ENCODE measurements around the gene TLN1.

TLN1 gene

DNA sequence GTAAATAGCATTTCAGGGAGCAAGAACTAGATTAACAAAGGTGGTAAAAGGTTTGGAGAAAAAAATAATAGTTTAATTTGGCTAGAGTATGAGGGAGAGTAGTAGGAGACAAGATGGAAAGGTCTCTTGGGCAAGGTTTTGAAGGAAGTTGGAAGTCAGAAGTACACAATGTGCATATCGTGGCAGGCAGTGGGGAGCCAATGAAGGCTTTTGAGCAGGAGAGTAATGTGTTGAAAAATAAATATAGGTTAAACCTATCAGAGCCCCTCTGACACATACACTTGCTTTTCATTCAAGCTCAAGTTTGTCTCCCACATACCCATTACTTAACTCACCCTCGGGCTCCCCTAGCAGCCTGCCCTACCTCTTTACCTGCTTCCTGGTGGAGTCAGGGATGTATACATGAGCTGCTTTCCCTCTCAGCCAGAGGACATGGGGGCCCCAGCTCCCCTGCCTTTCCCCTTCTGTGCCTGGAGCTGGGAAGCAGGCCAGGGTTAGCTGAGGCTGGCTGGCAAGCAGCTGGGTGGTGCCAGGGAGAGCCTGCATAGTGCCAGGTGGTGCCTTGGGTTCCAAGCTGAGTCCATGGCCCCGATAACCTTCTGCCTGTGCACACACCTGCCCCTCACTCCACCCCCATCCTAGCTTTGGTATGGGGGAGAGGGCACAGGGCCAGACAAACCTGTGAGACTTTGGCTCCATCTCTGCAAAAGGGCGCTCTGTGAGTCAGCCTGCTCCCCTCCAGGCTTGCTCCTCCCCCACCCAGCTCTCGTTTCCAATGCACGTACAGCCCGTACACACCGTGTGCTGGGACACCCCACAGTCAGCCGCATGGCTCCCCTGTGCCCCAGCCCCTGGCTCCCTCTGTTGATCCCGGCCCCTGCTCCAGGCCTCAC is 58.6 kb downstream of the TLN1 start, which contains the start of gene CA9:
TSS of gene CA9 (plus strand) at position 797 of the 893 bp plus-strand sequence. CDS start at position 829, 32 bp downstream.
- no peak within 1 kb of the TSS for H2AFZ ChIP-seq (ENCODE audit: low read length)
- H3K9me2 ChIP-seq (replicated peaks; ENCODE audit: insufficient read depth, low read length) = no peaks in the 10 kb centered on the region
- H3K27ac ChIP-seq (ENCODE audit: low read length) = no peak within 1 kb of the TSS
- no peaks in the 10 kb centered on the region for H3K79me2 ChIP-seq (ENCODE audit: low read length)
- no peak within 1 kb of the TSS for H3K4me3 ChIP-seq (ENCODE audit: low read length)
- no peak within 1 kb of the TSS for H3K4me2 ChIP-seq (ENCODE audit: low read depth, low read length)
- DNase-seq = no peak
- H3K4me1 ChIP-seq (ENCODE audit: low read length) = no peaks in the 10 kb centered on the region
- TF ChIP-seq CTCF (IDR thresholded peaks at IDR 0.05; ENCODE audit: low read length) (no peak), EZH2 (optimal IDR thresholded peaks at IDR 0.05; ENCODE audit: low read depth, low read length) (no peak), EZH2phosphoT487 (IDR thresholded peaks at IDR 0.05; ENCODE audit: low read length) (no peak)
- no peaks in the 10 kb centered on the region for H3K9me3 ChIP-seq (replicated peaks; ENCODE audit: insufficient read depth, low read length)
- H3K9ac ChIP-seq (ENCODE audit: low read length) = no peak within 1 kb of the TSS
- no peaks in the 10 kb centered on the region for H4K20me1 ChIP-seq (ENCODE audit: insufficient read depth, low read length)
- no peaks in the 10 kb centered on the region for H3K36me3 ChIP-seq (replicated peaks; ENCODE audit: insufficient read depth, low read length)
- peaks cover 15% of the 10 kb centered on the region; the same call in 1 of the 2 replicates for H3K27me3 ChIP-seq (replicated peaks; ENCODE audit: insufficient read depth, low read length)
- H3F3A ChIP-seq (ENCODE audit: insufficient read depth, low read length) = no peaks in the 10 kb centered on the region

DNA sequence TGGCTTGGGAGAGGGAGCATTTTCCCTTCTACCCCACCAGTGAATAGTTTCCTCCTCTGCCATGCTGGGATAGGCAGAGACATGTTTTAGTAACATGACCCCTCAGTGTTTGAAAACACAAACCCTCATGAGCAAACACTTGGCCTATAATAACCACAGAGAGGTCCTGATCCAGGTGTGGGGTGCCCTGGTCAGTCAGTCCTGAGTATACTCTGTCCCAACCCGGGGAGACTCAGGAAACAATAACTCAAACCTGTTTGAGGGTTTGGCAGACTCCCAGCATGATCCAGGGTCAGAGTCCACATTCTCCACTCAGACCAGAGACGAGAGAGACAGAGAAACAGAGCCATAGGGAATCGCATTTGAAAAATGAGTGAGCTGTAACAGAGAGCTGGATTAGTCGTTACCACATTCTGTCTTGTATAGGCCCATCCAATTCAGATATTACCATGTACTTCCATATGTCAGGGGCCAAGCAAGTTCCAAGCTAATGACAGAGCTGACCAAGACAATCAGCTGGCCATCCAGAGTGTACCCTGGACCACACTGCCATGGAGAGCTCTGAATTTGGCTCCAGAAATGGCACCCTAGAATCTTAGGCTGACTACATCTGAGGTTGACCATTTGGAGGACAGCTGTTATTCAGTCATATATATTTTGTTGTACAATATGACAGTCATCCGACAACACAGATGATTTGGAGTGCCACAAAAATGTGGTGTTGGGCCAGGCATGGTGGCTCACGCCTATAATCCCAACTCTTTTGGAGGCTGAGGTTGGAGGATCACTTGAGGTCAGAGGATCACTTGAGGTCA is 62.5 kb downstream of the TLN1 start:
- peaks cover 4% of the 10 kb centered on the region; the same call in 1 of the 2 replicates for H3K27me3 ChIP-seq (replicated peaks; ENCODE audit: insufficient read depth, low read length)
- H3K36me3 ChIP-seq (replicated peaks; ENCODE audit: insufficient read depth, low read length) = no peaks in the 10 kb centered on the region
- DNase-seq = no peak
- peaks cover 1% of the 10 kb centered on the region; the same call in 1 of the 2 replicates for H3K4me1 ChIP-seq (ENCODE audit: low read length)
- H3F3A ChIP-seq (ENCODE audit: insufficient read depth, low read length) = peaks cover 5% of the 10 kb centered on the region; the same call in 1 of the 2 replicates
- H3K4me2 ChIP-seq (ENCODE audit: low read depth, low read length) = no peak overlapping the region
- no peaks in the 10 kb centered on the region for H3K9me2 ChIP-seq (replicated peaks; ENCODE audit: insufficient read depth, low read length)
- no peak overlapping the region for H2AFZ ChIP-seq (ENCODE audit: low read length)
- H3K9ac ChIP-seq (ENCODE audit: low read length) = no peak overlapping the region
- no peaks in the 10 kb centered on the region for H3K79me2 ChIP-seq (ENCODE audit: low read length)
- H3K9me3 ChIP-seq (replicated peaks; ENCODE audit: insufficient read depth, low read length) = no peaks in the 10 kb centered on the region
- H4K20me1 ChIP-seq (ENCODE audit: insufficient read depth, low read length) = no peaks in the 10 kb centered on the region
- no peak overlapping the region for H3K27ac ChIP-seq (ENCODE audit: low read length)
- no peak overlapping the region for H3K4me3 ChIP-seq (ENCODE audit: low read length)
- TF ChIP-seq EZH2phosphoT487 (IDR thresholded peaks at IDR 0.05; ENCODE audit: low read length) (no peak), EZH2 (optimal IDR thresholded peaks at IDR 0.05; ENCODE audit: low read depth, low read length) (no peak), CTCF (IDR thresholded peaks at IDR 0.05; ENCODE audit: low read length) (no peak)

DNA sequence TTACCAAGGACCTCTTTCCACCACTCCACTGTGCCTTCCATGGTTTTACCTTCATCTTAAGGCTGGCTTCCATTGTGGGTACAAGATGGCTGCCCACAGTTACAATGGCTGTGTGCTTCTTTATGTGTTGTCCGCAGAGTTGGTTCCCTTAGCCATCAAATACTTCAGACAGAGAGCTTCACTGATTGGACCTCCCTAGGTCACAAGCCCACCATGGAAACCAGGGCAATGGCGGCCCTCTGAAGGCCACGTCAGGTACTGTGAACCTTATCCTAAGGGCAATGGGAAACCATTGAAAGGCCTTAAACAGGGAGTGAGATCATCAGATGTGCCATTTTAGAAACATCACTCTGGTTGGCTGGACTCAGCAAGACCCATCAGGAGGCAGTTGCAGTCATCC is 64.1 kb downstream of the TLN1 start:
- Histone ChIP-seq H2AFZ (ENCODE audit: low read length) (no peak overlapping the region), H3K27ac (ENCODE audit: low read length) (no peak overlapping the region), H3K9me2 (replicated peaks; ENCODE audit: insufficient read depth, low read length) (no peaks in the 10 kb centered on the region), H3K4me1 (ENCODE audit: low read length) (peaks cover 9% of the 10 kb centered on the region), H3K79me2 (ENCODE audit: low read length) (no peaks in the 10 kb centered on the region), H4K20me1 (ENCODE audit: insufficient read depth, low read length) (no peaks in the 10 kb centered on the region), H3K4me2 (ENCODE audit: low read depth, low read length) (no peak overlapping the region), H3F3A (ENCODE audit: insufficient read depth, low read length) (peaks cover 16% of the 10 kb centered on the region), H3K4me3 (ENCODE audit: low read length) (no peak overlapping the region), H3K9ac (ENCODE audit: low read length) (no peak overlapping the region), H3K9me3 (replicated peaks; ENCODE audit: insufficient read depth, low read length) (no peaks in the 10 kb centered on the region), H3K36me3 (replicated peaks; ENCODE audit: insufficient read depth, low read length) (no peaks in the 10 kb centered on the region), H3K27me3 (replicated peaks; ENCODE audit: insufficient read depth, low read length) (no peaks in the 10 kb centered on the region)
- no peak for DNase-seq
- no peak for TF ChIP-seq EZH2phosphoT487 (IDR thresholded peaks at IDR 0.05; ENCODE audit: low read length)
- no peak for TF ChIP-seq EZH2 (optimal IDR thresholded peaks at IDR 0.05; ENCODE audit: low read depth, low read length)
- no peak for TF ChIP-seq CTCF (IDR thresholded peaks at IDR 0.05; ENCODE audit: low read length)

Measured in MM.1S (cell line).